Endometrial microvascular endothelial cells (primary cell): ENCODE data around the gene PTPRG. TPM values are rescaled to one million over a fixed set of nuclear protein-coding genes. Genes with fewer than 3 reads are reported as not detected.

Experiments
- in situ Hi-C: cut with HindIII; loops from 2 replicates; pipeline ENCODE4 v1.10.0; 2017; ENCODE audit warnings: low sequenced_read_pairs, low pct_unique_long_range_greater_than_20kb; ENCODE audit errors: inconsistent ontology term
- total RNA-seq: library from RNA; depleted of rRNA; stranded (reverse); fragments of >200 nt; gene quantifications from one replicate; pipeline ENCODE4 v1.2.3, GENCODE V29; 2015; ENCODE audit errors: inconsistent ontology term

The PTPRG gene
- total RNA-seq, 1 donor from 2014 or later = 13.1 TPM

DNA sequence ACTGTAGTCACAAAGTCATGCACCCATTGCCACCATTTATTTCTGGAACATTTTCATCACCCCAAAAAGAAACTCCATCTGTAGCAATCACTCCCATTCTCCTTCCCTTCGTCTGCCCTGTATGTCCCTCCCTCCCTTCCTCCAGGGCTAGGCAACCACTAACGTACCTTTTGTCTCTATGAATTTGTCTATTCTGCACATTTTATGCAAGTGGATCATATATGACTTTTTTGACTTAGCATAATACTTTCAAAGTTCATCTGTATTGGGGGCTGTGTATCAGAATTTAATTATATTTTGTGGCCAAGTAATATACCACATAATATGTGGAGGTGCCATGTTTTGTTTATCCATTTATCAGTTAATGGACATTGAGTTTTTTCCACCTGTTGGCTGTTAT, 610.4 kb downstream of the PTPRG start:
- in situ Hi-C loops = no loop called here

GRCh38 chr3:62172199-62172598, 610.8 kb downstream of the PTPRG start:
- in situ Hi-C loops = no loop called here

- in situ Hi-C loops = no loop called here
Measured at GRCh38 chr3:62173939-62174515, 612.7 kb downstream of the PTPRG start.

DNA sequence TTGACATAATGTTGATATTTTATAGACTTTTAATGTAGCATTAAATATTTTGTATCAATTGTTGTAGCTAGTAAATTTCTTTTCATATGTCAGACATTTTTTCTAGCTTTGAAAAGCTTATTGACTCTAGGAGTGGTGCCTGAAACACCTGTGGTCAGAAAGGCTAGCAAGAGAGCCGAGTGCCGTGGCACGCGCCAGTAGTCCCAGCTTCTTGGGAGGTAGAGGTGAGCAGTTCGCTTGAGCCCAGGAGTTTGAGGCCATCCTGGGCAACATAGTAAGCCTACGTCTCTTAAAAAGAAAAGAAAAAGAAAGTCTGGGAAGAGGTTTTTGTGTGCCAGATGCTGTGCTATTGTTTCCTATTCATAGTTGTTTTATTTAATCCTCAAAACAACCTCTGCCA, 613.8 kb downstream of the PTPRG start:
- in situ Hi-C loops = no loop called here

- in situ Hi-C loops = no loop called here
Measured at GRCh38 chr3:62178032-62178431, 616.7 kb downstream of the PTPRG start.

DNA sequence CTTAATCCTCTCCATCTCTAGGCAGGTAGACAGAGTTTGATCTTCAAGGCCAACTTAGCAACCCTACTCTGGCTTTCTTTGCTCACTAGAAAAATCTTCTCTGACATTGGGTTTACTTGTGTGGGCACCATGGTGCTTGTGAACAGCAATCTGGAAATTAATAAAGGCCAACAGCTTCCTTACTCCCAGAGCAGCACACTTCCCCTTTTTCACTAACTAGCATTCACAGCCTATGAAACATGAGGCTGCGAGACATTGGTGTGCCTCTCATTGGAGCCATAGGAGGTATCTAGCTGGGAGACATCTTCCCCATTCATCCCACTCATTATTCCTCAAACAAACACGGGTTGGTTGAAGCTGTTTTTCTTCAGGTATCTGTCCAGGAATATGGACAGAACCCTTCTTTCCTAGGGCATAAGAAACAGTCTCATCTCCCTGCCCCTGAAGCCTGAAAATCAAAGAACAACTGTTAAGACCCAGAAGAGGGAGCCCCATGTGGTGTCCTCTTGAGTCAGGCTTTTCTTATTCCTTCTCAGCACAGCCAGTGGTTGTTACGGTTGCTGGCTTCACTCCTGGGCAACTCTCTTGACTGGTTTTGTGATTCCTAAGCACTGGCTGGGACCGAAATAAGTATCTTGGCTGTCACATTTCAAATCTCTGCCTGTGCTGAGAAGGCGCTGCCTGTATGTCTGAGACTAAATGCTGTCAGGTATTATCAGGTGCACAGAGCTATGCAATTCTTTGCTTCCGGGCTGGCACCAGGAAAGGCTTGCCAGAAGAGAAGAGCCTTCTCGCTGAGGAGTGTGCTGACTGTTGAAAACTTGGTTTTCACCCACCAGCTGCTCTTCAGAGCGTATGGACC, 617.6 kb downstream of the PTPRG start:
- in situ Hi-C loops = no loop called here

DNA sequence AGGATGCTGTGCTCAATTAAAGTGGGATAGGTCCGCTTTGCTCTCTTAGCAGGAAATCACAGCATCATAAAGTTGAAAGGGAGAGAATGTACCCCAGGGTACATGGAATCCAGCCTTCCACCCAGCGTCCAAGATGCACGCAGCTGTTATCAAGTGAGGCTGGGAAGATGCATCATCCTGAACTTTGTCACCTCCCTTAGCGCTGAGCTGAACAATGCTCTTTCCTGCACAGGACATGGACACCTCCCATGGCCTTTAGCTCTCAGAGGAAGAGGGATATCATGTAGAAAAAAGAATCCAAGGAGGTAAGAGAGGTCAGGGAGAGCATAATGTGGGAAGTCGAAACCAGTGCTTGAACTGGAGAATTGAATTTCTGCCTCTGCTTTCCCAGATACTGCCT, 619.1 kb downstream of the PTPRG start:
- in situ Hi-C loops = no loop called here

- in situ Hi-C loops = no loop called here
Measured at GRCh38 chr3:62183087-62183486, 621.7 kb downstream of the PTPRG start.

- in situ Hi-C loops = no loop called here
Measured at GRCh38 chr3:62183969-62184368, 622.6 kb downstream of the PTPRG start.

DNA sequence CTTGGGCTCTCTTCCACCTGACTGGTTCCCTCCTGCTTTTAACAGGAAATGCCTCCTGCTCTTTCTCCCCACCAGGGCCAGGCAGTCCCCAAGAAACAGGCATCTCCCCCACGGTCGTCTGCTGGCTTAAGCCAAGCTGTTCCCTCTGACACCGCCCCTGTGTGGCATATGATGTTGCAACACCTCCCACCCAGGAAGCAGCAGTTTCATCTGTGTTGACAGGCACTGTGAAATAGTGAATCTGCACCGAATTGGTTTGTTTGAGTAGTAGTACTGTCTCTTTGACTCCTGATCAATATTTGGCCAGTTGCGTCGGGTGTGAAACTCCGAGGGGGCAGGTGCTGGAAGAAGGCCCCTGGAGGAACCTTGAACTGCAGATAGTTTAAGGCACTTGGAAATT, 623.2 kb downstream of the PTPRG start:
- in situ Hi-C loops = no loop called here

GRCh38 chr3:62187022-62187431, 625.7 kb downstream of the PTPRG start:
- in situ Hi-C loops = no loop called here

- in situ Hi-C loops = no loop called here
Measured at GRCh38 chr3:62188681-62189375, 627.5 kb downstream of the PTPRG start.

- in situ Hi-C loops = no loop called here
Measured at GRCh38 chr3:62189376-62189698, 628.0 kb downstream of the PTPRG start.

GRCh38 chr3:62192891-62193290, 631.5 kb downstream of the PTPRG start:
- in situ Hi-C loops = no loop called here

DNA sequence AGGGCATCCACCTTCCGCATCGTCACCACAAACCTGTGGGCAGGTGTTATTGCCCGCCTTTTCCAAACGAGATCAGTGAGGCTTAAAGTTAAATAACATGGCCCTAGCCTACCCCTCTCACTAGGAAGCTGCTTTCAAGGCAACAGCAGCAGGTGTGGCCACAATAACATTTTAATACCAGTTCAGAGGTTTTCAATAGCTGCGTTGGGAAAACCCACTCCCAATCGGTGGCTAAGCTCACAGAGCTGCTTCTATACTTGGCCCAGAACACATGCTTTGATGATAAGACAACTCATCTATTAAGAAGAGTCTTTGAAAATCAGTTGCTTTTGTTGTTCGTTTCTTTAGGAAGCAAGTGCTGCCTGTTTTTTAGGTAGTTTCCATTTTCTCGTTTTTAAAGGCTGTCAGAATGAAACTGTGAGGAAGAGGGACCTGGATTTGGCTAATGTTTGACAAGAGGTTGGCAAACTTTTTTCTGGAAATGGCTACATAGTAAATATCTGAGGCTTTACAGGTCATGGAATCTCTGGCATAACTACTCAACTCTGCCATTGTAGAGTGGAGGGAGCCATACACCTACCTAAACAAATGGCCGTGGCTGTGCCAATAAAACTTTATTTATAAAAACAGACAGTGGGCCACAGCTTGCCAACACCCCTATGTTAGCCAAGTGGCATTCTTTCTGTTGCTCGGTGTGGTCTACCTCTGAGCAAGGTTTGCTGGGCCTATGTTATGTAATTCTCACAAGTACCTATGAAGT, 632.4 kb downstream of the PTPRG start:
- in situ Hi-C loops = no loop called here

- in situ Hi-C loops = no loop called here
Measured at GRCh38 chr3:62197350-62198012, 636.1 kb downstream of the PTPRG start.

DNA sequence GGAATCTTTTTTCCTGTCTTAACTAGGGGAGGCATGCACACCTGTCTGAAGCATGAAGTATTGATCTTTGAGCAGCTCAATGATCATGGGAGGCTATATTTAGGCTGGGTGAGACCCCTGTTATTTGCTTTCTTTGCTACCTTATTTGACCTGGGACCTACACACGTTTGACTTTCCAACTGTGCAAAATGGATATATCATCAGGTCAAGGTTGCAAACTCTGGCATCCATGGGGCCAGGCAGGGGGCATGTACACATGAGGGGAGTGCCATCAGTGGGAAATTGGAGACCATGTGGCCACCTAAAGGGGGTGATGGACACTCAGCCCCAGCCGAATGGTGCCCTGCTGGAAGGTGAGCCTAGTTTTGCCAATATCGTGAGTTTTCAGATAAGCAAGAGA, 637.8 kb downstream of the PTPRG start:
- in situ Hi-C loops = no loop called here

DNA sequence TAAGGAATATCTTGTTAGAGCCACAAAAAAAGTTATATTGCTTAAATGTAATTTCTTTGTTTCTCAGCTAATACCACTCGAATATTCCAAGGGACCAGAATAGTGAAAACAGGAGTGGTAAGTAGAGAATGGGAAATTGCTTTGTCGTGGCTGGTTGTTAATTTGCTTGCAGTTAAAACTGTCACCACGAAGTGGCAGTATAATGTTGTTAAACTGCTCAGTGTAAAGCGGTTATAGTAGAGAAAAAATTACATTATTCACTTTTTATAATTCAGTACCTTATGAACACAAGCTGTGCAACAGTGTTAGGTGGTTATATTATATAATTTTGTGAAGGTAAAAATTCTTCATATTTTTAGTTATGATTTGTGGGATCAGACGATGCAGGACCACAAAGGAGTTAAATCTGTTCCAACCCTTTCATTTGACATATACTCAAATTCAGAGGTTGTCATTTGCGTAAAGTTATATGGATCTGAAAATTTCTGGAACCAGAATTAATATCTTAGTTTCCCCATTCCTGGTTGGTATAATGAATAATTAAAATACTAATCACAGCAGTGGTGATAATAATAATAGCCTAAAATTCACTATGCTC, 640.2 kb downstream of the PTPRG start:
- in situ Hi-C loops = no loop called here

DNA sequence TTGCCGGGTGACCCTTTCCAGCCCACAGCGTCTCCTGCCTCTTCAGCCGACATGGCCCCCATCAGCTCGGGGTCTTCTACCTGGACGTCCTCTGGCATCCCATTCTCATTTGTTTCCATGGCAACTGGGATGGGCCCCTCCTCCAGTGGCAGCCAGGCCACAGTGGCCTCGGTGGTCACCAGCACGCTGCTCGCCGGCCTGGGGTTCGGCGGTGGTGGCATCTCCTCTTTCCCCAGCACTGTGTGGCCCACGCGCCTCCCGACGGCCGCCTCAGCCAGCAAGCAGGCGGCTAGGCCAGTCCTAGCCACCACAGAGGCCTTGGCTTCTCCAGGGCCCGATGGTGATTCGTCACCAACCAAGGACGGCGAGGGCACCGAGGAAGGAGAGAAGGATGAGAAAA, 641.8 kb downstream of the PTPRG start:
- in situ Hi-C loops = no loop called here
